C4-2B (cell line): ENCODE results near the gene SUFU.

Experiments used
- H3K27ac ChIP-seq: fragments of 450-650 bp; 2 replicates; pipeline ENCODE4 v1.5.1; 2017
- CTCF ChIP-seq: fragments of 450-650 bp; conservative IDR thresholded peaks from 2 replicates; pipeline ENCODE4 v1.5.1; 2017; ENCODE audit warnings: mild to moderate bottlenecking
- ZFX ChIP-seq: fragments of 450-650 bp; IDR thresholded peaks from 2 replicates; pipeline ENCODE4 v1.6.1; 2017

The SUFU gene

GRCh38 chr10:102652170-102652916, 148.6 kb downstream of the SUFU start:
- H3K27ac ChIP-seq = no peak overlapping the region

DNA sequence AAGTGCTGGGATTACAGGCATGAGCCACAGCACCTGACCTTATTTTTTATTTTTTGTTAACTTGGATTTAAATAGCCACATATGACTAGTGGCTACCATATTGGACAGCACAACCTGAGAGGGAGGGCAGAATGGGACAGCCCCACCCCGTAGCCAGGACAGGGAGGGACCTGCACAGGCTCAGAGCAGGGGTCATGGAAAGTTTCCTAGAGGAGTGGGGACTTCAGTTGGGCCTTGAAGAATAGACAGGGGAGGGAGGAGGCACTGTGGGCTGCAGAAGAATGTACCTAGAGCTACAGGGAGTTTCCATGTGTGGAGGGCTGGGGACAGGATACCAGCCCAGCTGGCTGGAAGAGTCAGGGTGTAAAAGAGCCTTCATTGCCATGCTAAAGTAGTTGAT, 149.3 kb downstream of the SUFU start:
- TF ChIP-seq CTCF = no peak
- TF ChIP-seq ZFX = no peak
- no peak overlapping the region for H3K27ac ChIP-seq

More at GRCh38 chr10:102652170-102652916, 148.6 kb downstream of the SUFU start:
- TF ChIP-seq ZFX = no peak
- no peak for TF ChIP-seq CTCF

GRCh38 chr10:102654566-102654965, 150.8 kb downstream of the SUFU start:
- no peak for TF ChIP-seq CTCF
- no peak for TF ChIP-seq ZFX
- H3K27ac ChIP-seq = no peak overlapping the region

- TF ChIP-seq CTCF = no peak
- no peak for TF ChIP-seq ZFX
- no peak overlapping the region for H3K27ac ChIP-seq
Measured at GRCh38 chr10:102654969-102655368, 151.2 kb downstream of the SUFU start.

GRCh38 chr10:102656026-102656425, 152.3 kb downstream of the SUFU start:
- TF ChIP-seq CTCF (no peak), ZFX (no peak)
- H3K27ac ChIP-seq = peak overlapping the region; percentile 83; the same call in 1 of the 2 replicates

DNA sequence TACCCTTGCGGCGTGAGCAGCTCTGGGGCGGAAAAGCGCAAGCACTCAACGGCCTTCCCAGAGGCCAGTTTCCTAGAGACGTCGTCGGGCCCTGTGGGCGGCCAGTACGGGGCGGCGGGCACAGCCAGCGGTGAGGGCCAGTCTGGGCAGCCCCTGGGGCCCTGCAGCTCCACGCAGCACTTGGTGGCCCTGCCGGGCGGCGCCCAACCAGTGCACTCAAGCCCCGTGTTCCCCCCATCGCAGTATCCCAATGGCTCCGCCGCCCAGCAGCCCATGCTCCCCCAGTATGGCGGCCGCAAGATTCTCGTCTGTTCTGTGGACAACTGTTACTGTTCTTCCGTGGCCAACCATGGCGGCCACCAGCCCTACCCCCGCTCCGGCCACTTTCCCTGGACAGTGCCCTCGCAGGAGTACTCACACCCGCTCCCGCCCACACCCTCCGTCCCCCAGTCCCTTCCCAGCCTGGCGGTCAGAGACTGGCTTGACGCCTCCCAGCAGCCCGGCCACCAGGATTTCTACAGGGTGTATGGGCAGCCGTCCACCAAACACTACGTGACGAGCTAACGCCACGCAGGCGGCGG, 153.1 kb downstream of the SUFU start:
- peak overlapping the region; percentile 83 for H3K27ac ChIP-seq
- TF ChIP-seq ZFX (no peak), CTCF (no peak)

- peak overlapping the region; percentile 83 for H3K27ac ChIP-seq
- TF ChIP-seq CTCF (no peak), ZFX (no peak)
Measured at GRCh38 chr10:102657451-102657850, 153.7 kb downstream of the SUFU start.
